Prostate gland (tissue), 2 donors: ENCODE measurements around the gene RXRA. TPM values are rescaled to one million over a fixed set of nuclear protein-coding genes. Genes with fewer than 3 reads are reported as not detected.

ENCODE experiments used
- DNase-seq: peaks from one replicate; pipeline ENCODE4 v3.0.0-alpha.2; 2019; ENCODE audit warnings: low spot score
- H3K27ac ChIP-seq, 2 donors: fragments of 200-600 bp; sonication (generic); 2 replicates each; pipeline ENCODE4 v1.5.1; 2017 to 2019
- H3K27me3 ChIP-seq: fragments of 200-600 bp; sonication (generic); replicated peaks from 2 replicates; pipeline ENCODE4 v1.5.1; 2019; ENCODE audit not compliant: insufficient read depth
- H3K36me3 ChIP-seq, 2 donors: fragments of 200-600 bp; sonication (generic); 1 replicate in 1 of 2; 2 replicates in 1 of 2; pipeline versions ENCODE4 v1.5.1 to v1.8.1; 2017 to 2019
- H3K4me1 ChIP-seq: fragments of 200-600 bp; sonication (generic); replicated peaks from 2 replicates; pipeline ENCODE4 v1.5.1; 2019
- H3K4me3 ChIP-seq, 2 donors: fragments of 200-600 bp; sonication (generic); 2 replicates each; pipeline ENCODE4 v1.5.1; 2017 to 2019
- H3K9me3 ChIP-seq: fragments of 200-600 bp; sonication (generic); 2 replicates; pipeline ENCODE4 v1.5.1; 2017
- CTCF ChIP-seq, 4 experiments: fragments of 200-600 bp in 2 of 4; fragments of 450-650 bp in 2 of 4; sonication (generic) in 2 of 4; IDR thresholded peaks; 1 replicate in 3 of 4; 2 replicates in 1 of 4; pipeline ENCODE4 v1.5.1; 2016 to 2019; ENCODE audit warnings: antibody characterized with exemption in 4 of 4, mild to moderate bottlenecking in 2 of 4, moderate library complexity in 2 of 4
- POLR2A ChIP-seq: fragments of 450-650 bp; IDR thresholded peaks from one replicate; pipeline ENCODE4 v1.6.1; 2016; ENCODE audit warnings: antibody characterized with exemption, mild to moderate bottlenecking
- POLR2AphosphoS5 ChIP-seq: sonication (generic); formaldehyde crosslinking; IDR thresholded peaks from one replicate; pipeline ENCODE4 v1.6.1; 2017; ENCODE audit warnings: antibody characterized with exemption
- WGBS: methylation state at CpG from one replicate; pipeline ENCODE4 v1.1.5; 2018; 5-methylcytosine and 5-hydroxymethylcytosine counted together
- intact Hi-C: fragments of 100-400 bp; cut with DNase I; formaldehyde crosslinking; loops from one replicate; pipeline ENCODE4 v1.14.2; 2022
- total RNA-seq, 2 donors: library from RNA; depleted of rRNA; stranded (reverse); fragments of >200 nt; gene quantifications; one replicate each; pipeline ENCODE4 v1.1.0, GENCODE V29; 2016

Gene RXRA
- total RNA-seq, 2 donors from 2014 or later: 69.5 to 84.1 TPM

- H3K9me3 ChIP-seq: no peaks in the 10 kb centered on the region
- peaks cover 32% of the 10 kb centered on the region for H3K4me1 ChIP-seq
- H3K4me3 ChIP-seq: no peak overlapping the region
- no peak for TF ChIP-seq POLR2AphosphoS5
- TF ChIP-seq CTCF (IDR thresholded peaks at IDR 0.05): no peak
- TF ChIP-seq POLR2A: no peak
- 85% methylated on average over 19 of the region's 20 CpGs for WGBS
- DNase-seq: no peak
- no peak overlapping the region for H3K27ac ChIP-seq
- H3K36me3 ChIP-seq: no peaks in the 10 kb centered on the region
- H3K27me3 ChIP-seq: no peaks in the 10 kb centered on the region
- intact Hi-C loops: no loop called here
Measured at GRCh38 chr9:134335486-134336220, 9.4 kb downstream of the RXRA start.

- H3K27me3 ChIP-seq: no peaks in the 10 kb centered on the region
- H3K36me3 ChIP-seq: no peaks in the 10 kb centered on the region
- no peak for TF ChIP-seq CTCF (IDR thresholded peaks at IDR 0.05)
- no peak for TF ChIP-seq POLR2AphosphoS5
- TF ChIP-seq POLR2A: no peak
- H3K9me3 ChIP-seq: no peaks in the 10 kb centered on the region
- H3K27ac ChIP-seq: no peak overlapping the region
- DNase-seq: no peak
- intact Hi-C loops: no loop called here
- 71% methylated on average over 11 of the region's 12 CpGs for WGBS
- H3K4me3 ChIP-seq: no peak overlapping the region
- H3K4me1 ChIP-seq: peaks cover 33% of the 10 kb centered on the region
Measured at GRCh38 chr9:134336228-134336627, 10.0 kb downstream of the RXRA start.

- Histone ChIP-seq H3K27me3 (no peaks in the 10 kb centered on the region), H3K4me1 (peaks cover 40% of the 10 kb centered on the region), H3K4me3 (no peak overlapping the region), H3K27ac (no peak overlapping the region), H3K9me3 (no peaks in the 10 kb centered on the region), H3K36me3 (no peaks in the 10 kb centered on the region)
- 83% methylated on average over 8 of the region's 8 CpGs for WGBS
- no peak for DNase-seq
- intact Hi-C loops: no loop called here
- TF ChIP-seq POLR2A (no peak), POLR2AphosphoS5 (no peak), CTCF (IDR thresholded peaks at IDR 0.05) (no peak)
Measured at GRCh38 chr9:134336924-134337323, 10.7 kb downstream of the RXRA start.

- Histone ChIP-seq H3K27ac (no peak overlapping the region), H3K27me3 (no peaks in the 10 kb centered on the region), H3K4me1 (peaks cover 41% of the 10 kb centered on the region), H3K4me3 (no peak overlapping the region), H3K36me3 (no peaks in the 10 kb centered on the region), H3K9me3 (no peaks in the 10 kb centered on the region)
- intact Hi-C loops: no loop called here
- 74% methylated on average over 13 of the region's 13 CpGs for WGBS
- DNase-seq: no peak
- TF ChIP-seq POLR2AphosphoS5: no peak
- no peak for TF ChIP-seq POLR2A
- TF ChIP-seq CTCF (IDR thresholded peaks at IDR 0.05): no peak
Measured at GRCh38 chr9:134337469-134337868, 11.2 kb downstream of the RXRA start.
